ENCODE data around the gene NPPB. TPM values are rescaled to one million over a fixed set of nuclear protein-coding genes. Genes with fewer than 3 reads are reported as not detected.
A peak's percentile ranks its signal among the peaks of the same experiment; 100 is the strongest.

The NPPB gene
- total RNA-seq, 1 experiment from 2014 or later = not detected

- no peak for DNase-seq (ENCODE audit: low spot score)
Observed at GRCh38 chr1:11881749-11882441, 23.1 kb upstream of the NPPB start.

- no peak for DNase-seq (ENCODE audit: low spot score)
Observed at GRCh38 chr1:11880911-11881748, 22.4 kb upstream of the NPPB start.

- DNase-seq (ENCODE audit: low spot score) = no peak
Observed at GRCh38 chr1:11880181-11880575, 21.4 kb upstream of the NPPB start.

- no peak for DNase-seq (ENCODE audit: low spot score)
Observed at GRCh38 chr1:11879311-11880180, 20.8 kb upstream of the NPPB start.

- DNase-seq (ENCODE audit: low spot score) = no peak
Observed at GRCh38 chr1:11878891-11879190, 20.1 kb upstream of the NPPB start.

- DNase-seq (ENCODE audit: low spot score) = no peak
Observed at GRCh38 chr1:11878081-11878890, 19.5 kb upstream of the NPPB start.

- no peak for DNase-seq (ENCODE audit: low spot score)
Observed at GRCh38 chr1:11877074-11877473, 18.3 kb upstream of the NPPB start.

- DNase-seq (ENCODE audit: low spot score) = no peak
Observed at GRCh38 chr1:11875094-11875493, 16.3 kb upstream of the NPPB start.

- DNase-seq (ENCODE audit: low spot score) = no peak
Observed at GRCh38 chr1:11874624-11875023, 15.9 kb upstream of the NPPB start.

- no peak for DNase-seq (ENCODE audit: low spot score)
Observed at GRCh38 chr1:11874258-11874562, 15.5 kb upstream of the NPPB start.

GRCh38 chr1:11873395-11874257, 14.9 kb upstream of the NPPB start:
- no peak for DNase-seq (ENCODE audit: low spot score)

- no peak for DNase-seq (ENCODE audit: low spot score)
Observed at GRCh38 chr1:11872545-11872944, 13.8 kb upstream of the NPPB start.

- DNase-seq (ENCODE audit: low spot score) = no peak
Observed at GRCh38 chr1:11869650-11870207, 11.0 kb upstream of the NPPB start.

- no peak for DNase-seq (ENCODE audit: low spot score)
Observed at GRCh38 chr1:11869104-11869503, 10.4 kb upstream of the NPPB start.

GRCh38 chr1:11868331-11868980, 9.7 kb upstream of the NPPB start:
- no peak for DNase-seq (ENCODE audit: low spot score)

- no peak for DNase-seq (ENCODE audit: low spot score)
Observed at GRCh38 chr1:11862890-11863289, 4.1 kb upstream of the NPPB start.

GRCh38 chr1:11860587-11860986, 1.8 kb upstream of the NPPB start:
- no peak for DNase-seq (ENCODE audit: low spot score)

GRCh38 chr1:11860083-11860482, 1.3 kb upstream of the NPPB start:
- no peak for DNase-seq (ENCODE audit: low spot score)

GRCh38 chr1:11858968-11859871, 475 bp upstream of the NPPB start:
- DNase-seq (ENCODE audit: low spot score) = peak; percentile 52
